GM21526 (cell line): ENCODE measurements around the gene RENBP.

Experiments
- ATAC-seq: cut with Tn5 transposase; IDR thresholded peaks from one replicate; pipeline ENCODE4 v1.9.1; 2021; ENCODE audit warnings: moderate library complexity; ENCODE audit not compliant: unreplicated experiment, low FRiP score

Gene RENBP

GRCh38 chrX:153956044-153956907 is 11.8 kb upstream of the RENBP start:
- ATAC-seq, result no peak

GRCh38 chrX:153955228-153955732 is 10.8 kb upstream of the RENBP start:
- ATAC-seq, result no peak

DNA sequence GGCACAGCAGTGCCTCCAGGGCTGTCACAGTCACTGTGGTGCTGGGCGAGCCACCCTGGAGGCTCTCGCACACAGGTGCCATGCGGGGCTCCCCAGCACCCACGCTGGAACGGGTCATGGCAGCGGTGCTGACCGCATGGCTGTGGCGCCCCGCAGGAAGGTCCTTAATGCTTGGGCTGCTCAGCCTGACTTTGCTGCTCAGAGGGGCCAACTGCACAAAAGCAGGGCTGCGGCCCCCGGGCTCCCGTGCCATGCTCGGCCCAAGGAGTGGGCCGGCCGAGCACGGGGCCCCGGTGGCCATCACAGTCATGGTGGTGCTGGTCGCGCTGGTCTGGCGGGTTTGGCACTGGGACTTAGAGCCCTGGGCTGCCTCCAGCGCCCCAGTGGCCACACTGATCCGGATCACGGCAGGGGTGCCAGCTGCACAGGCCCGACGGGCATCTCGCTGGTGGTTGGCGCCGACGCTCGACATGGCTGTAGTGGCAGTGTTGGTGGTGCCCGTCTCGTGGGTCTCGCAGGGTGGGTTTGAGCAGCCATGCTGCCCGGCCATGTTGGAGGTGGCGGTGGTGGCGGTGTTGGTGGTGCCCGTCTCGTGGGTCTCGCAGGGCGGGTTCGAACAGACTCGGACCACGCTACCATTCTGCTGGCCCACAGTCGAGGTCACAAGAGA is 10.2 kb upstream of the RENBP start:
- no peak for ATAC-seq

DNA sequence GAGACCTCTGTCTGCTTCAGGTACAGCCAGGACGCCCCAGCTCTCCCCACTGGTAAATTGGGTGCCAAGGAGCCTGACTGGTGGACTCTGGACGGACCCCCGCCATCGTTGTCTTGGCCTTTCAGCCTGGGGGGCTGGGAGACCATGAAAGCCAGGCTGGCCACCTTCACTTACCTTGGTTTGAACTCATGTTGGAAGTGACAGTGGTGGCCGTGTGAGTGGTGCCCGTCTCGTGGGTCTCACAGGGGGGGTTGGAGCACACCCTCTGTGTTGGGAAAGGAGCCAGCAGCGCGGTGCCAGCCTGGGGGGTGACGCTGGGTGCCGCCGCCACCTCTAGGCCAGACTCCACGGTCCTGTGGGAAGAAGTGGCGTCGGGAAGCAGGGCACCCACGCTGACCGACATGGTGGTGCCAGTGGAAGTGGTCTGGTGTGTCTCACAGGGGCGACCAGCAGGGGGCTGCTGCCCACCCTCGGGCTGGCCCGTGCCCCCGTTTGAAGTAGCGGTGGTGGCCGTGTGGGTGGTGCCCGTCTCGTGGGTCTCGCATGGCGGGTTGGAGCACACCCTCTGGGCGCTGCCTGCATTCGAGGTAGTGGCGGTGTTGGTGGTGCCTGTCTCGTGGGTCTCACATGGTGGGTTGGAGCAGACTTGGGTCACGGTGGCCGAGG is 9.6 kb upstream of the RENBP start:
- no peak for ATAC-seq

- ATAC-seq, result no peak
Measured at GRCh38 chrX:153953342-153953830, 8.9 kb upstream of the RENBP start.

- ATAC-seq, result no peak
Measured at GRCh38 chrX:153952373-153953026, 8.1 kb upstream of the RENBP start.

- ATAC-seq, result no peak
Measured at GRCh38 chrX:153951683-153952372, 7.4 kb upstream of the RENBP start.

- ATAC-seq, result no peak
Measured at GRCh38 chrX:153950127-153950526, 5.7 kb upstream of the RENBP start.

DNA sequence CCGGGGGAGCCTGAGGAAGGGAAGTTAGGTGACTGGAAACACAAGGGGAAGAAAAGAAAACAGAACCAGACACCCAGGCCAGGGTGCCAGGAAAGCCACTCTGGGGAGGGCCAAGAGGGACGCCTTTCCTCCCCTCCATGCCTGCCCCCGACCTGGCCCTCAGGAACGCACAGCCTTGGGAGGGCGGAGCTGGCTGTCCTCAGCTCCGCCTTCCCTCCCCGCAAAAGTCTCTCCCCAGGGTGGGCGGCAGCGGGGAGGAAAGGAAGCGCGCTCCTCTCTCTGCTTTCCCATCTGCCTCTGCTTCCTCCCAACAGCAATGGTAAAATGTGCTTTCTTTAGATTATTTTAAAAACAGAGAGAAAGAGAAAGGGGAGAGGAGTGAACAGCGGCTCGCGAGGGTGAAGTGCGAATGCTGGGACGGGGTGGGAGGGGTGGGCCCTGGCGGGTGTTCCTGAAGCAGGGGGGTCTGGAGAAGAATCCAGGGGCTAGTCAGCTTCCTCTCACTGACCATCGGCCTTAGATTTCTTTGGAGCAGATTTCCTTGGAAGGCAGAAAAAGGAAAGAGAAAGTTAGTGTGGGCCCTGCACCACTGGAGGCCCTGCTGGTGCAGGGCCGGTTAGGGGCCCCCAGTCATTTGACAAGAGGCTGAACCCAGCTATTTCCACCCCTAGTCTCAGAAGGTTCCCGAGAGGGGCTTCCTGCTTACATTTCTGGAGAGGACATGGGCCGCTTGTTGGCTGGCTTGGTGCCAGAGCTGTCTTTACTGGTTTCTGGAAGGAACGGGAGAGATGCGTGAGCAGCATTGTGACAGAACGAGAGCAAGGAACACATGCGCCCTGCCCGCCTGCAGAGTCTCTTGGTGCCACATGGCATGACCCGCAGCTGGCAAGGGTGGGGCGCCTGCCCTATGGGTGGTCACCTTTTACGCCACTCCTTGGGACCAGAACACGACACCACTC is 4.7 kb upstream of the RENBP start:
- ATAC-seq, result no peak

GRCh38 chrX:153948002-153948466 is 3.6 kb upstream of the RENBP start:
- no peak for ATAC-seq

DNA sequence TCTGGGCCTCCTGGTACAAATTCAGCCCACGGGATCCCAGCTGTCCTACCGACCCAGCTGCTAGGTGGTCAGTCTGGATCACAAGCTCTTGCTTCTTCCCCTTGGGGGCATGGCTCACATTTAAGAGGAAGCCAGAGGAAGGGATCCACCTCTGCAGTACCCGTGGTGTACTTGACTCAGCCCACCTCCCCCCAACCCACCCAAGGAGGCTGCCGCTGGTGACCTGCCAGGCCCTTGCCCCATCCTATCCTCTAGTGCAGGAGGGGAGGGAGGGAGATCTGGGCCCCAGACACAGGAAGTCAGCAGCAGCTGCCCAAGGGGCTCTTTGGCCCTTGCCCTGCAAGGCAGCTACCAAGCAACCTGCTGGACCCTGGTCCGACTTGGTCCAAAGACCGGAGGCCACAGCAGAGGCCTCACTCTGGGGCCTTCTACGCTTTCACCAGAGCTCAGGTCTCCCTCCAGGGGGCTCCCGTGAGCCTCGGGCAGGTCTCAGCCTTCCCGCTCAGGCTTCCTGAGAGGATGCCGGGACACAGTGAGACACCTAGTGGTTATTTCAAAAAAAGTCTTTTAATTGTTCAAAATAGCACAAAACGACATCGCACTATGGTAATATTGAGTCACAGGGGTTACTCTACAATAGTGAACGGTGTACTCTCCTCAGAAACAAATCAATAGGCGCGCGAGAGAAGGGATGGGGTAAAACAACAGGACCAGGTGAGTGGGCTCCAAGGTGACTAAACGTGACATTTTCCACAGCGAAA is 2.7 kb upstream of the RENBP start:
- peak; percentile 71 for ATAC-seq

DNA sequence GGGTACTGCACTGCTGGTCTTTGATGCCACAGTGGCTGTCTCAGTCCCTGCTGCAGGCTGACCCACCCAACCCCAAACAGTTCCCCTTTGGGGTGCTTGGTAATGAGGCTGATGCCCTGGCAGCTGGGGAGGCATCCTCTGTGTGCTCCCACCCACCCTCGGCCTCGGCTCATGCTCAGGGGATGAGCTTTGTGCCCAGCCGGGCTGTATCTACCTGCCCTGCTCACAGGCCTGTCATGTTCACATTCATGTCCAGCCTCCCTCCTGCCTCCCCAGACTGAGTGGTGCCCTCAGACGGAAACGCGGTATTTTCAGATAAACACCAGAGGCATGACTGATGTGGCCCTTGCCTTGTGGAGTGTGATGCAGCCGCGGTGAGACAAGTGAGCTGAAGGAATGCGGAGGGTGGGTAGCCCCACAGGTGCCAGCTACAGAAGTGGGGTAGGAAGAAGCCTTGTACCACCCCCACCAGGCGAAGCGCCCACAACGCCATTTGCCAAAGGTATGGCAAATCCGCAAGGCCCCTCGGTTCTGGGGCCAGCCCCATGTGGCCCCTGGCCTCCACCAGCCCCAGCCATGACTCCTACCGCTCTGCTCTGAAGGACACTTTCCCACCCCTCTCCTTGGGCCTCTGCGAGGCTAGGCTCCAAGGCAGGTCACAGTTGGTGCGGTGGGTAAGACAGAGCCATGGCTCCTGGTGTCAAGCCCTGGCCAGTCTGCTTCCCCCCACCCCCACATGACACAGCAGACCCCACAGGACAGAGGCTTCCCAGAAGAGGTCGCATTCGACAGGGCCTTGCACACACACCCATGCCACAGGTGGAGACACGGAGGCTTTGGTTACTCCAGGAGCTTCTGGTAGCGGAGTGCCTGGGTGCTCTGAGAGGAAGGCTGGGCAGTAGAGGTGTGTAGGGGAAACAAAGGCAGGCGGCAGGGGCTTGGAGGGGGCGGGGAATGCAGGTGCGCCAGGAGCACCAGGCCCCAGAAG is 1.8 kb upstream of the RENBP start:
- no peak for ATAC-seq

- no peak for ATAC-seq
Measured at GRCh38 chrX:153944800-153945150, 332 bp upstream of the RENBP start.

DNA sequence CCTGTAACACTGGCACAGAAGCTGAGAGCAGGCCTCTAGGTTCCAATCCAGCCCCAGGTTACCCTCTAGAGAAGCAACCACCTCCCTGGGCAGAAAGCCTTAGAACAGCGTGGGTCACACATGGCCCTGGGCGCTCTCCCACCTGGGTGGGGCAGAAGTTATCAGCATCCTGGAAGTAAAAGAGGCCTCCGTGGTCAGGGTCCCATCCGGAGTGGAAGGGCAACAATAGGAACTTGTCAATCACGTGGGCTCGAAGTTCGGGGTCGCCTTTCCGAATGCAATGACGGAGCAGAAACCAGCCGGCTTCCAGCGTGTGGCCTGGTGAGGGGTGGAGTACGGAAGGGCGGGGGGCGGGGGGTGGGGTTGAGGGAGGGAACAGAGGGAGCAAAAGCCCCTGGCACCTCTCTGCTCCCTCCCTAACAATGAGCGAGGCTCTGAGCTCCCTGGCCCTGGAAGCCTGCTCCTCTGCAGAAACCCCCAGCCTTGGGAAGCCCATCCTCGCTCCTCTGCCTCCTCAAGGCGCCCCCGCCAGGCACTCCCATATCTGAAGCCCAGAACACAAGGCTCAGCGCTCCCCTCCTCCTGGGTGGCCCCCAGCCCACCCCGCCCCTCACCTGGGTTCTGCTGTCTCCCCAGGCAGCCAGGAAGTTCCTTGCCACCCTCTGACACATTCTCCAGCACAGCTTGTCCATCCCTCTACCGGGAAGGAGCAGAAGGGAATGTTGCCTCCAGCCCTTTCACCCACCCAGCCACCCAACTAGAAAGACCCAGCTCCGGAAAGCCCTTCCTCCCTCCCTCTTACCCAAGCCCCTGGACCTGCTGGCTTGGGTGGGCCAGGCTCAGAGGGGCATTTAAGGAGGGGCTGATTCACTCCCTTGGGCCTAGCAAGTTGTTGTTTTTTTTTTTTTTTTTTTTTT is 2.8 kb downstream of the RENBP start:
- ATAC-seq, result no peak

DNA sequence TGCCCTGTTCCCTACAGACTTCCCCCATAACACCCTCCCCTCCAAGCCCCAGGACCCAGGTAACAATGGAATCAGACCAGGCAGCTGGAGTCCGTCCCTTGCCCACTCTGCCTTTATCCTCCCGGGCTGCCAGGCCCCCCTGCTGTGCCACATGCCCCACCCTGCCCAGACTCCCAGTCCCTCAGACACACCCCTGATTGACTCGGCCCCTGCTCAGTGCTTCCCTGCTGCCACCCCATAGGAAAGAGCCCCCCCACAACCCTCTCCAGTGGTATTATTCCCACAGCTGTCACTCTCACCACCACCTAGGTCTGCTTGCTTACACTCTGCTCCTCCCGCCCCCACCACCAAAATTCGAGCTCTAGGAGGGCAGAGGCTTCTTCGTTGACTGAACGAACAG is 4.9 kb downstream of the RENBP start:
- ATAC-seq, result no peak

DNA sequence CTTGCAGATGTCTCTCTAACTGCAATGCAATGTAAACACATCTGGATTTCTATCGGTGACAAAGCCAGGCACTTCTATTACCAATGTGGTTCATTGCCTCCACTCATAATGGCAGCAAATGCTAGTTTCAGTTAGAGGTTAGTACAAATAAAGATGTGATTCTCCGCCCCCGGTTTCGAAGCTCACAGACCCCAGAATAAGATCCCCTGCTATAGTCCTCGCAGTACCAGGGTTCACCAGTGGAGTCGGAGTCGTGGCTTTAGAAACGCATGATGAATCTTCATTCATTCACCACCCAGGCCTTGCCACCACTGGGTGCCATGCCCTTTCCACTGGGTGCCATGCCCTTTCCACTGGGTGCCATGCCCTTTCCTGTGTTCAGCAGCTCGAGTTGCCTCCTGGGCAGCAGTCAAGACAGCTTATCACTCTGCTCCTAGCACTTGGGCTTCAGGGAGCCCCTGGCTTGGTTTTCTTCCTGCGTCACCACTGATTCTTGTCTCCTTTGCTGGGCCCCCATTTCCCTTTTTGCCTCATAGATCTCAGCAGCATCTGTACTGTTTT is 6.1 kb downstream of the RENBP start:
- ATAC-seq, result no peak
